Loucy (cell line): ENCODE measurements around the gene NLGN1.

Experiments used
- CTCF ChIP-seq: fragments of 200-600 bp; sonication (generic); conservative IDR thresholded peaks from 2 replicates; pipeline ENCODE4 v1.5.1; 2014; ENCODE audit warnings: mild to moderate bottlenecking, antibody characterized with exemption, low read length
- EZH2phosphoT487 ChIP-seq: fragments of 200-600 bp; IDR thresholded peaks from 2 replicates; pipeline ENCODE4 v1.6.1; 2018; ENCODE audit warnings: antibody characterized with exemption, mild to moderate bottlenecking, moderate library complexity, borderline replicate concordance

- TF ChIP-seq CTCF (no peak), EZH2phosphoT487 (no peak)
These were observed 809.2 kb downstream of the NLGN1 start for GRCh38 chr3:174206607-174207192.
